Left cardiac atrium (tissue), 4 donors: ENCODE results near the gene HBP1. TPM values are rescaled to one million over a fixed set of nuclear protein-coding genes. Genes with fewer than 3 reads are reported as not detected.

Source experiments
- ATAC-seq, 2 donors: fragments of 200-7000 bp; cut with Tn5 transposase; one replicate each; pipeline ENCODE4 v1.9.1; 2020; ENCODE audit warnings: mild to moderate bottlenecking in 2 of 2, moderate library complexity in 2 of 2
- DNase-seq: peaks from one replicate; pipeline ENCODE4 v3.0.0-alpha.2; 2020
- intact Hi-C, 2 donors: fragments of 100-400 bp; cut with DNase I; formaldehyde crosslinking; loops; one replicate each; pipeline versions ENCODE4 v1.14.1 to v1.15.1; 2022 to 2023
- total RNA-seq, 2 donors: library from RNA; stranded (reverse); fragmentation: NEBNext Ultra II Directional; extraction: Animal tissue kit (Norgen Biotek cat#: 25700); gene quantifications; one replicate each; pipeline ENCODE4 v1.2.1, GENCODE V29; 2021
- donor health status: DM: no; HTN: yes; CAD: no.
- donor health status: DM: no; HTN: yes; CAD: no; lungs with severe emphysema.
- donor health status: DM: yes; HTN: yes; CAD: no.
- donor health status: Dilated cardiomyopathy.

HBP1 gene
- total RNA-seq, 2 donors from 2014 or later, result 31.7 to 58.8 TPM

DNA sequence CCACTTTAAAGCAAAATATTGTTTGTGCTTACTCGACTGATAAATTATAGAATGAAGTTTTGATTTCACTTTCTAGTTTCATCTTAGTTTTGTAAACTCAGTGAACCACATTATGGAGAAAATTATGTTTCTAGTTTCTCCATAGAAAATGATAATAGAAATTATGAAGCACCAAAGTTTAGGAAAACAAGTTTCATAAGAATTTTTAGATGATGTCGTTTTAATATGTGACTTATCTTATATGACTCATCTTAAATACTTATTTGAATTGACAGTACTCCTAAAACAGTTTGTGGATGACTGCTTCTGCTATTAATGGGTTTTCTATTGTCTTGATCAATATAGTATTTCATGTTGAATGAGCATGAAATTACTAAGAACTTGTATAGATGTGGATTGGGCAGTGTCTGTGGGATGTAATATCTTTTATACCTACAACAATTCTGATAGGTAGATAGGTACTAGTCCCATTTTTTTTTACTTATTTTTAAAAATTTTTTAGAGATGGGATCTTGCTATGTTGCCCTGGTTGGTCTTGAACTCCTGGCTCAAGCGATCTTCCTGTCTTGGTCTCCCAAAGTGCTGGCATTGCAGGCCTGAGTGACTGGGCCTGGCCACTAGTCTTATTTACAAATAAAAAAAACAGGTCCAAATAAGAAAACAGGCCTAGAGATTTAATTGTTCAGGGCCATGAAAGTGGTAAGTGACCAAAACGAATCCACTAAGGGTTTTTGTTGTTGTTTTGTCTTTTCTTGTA is 3.7 kb downstream of the HBP1 start:
- ATAC-seq (no peak), DNase-seq (no peak)
- intact Hi-C loops, result no loop called here

DNA sequence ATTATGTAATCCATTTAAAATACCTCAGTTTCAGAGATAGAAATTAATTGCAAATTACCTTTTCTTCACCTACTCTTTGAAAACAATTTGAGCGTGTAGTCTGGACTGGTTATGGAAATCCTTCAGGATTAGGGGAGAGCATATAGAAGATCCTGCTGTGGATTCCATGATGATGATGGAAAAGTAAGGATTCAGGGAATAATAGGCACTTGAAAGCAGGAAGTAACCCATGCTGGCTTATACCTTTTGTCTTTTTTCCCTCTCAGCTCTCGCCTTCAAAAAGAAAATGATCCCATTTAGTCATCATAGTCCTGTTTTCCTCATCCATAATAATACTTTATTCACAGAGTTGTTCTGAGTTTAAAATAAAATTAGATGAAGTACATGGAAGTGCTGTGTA is 4.4 kb downstream of the HBP1 start:
- ATAC-seq, result no peak
- DNase-seq, result no peak
- intact Hi-C loops, result no loop called here

DNA sequence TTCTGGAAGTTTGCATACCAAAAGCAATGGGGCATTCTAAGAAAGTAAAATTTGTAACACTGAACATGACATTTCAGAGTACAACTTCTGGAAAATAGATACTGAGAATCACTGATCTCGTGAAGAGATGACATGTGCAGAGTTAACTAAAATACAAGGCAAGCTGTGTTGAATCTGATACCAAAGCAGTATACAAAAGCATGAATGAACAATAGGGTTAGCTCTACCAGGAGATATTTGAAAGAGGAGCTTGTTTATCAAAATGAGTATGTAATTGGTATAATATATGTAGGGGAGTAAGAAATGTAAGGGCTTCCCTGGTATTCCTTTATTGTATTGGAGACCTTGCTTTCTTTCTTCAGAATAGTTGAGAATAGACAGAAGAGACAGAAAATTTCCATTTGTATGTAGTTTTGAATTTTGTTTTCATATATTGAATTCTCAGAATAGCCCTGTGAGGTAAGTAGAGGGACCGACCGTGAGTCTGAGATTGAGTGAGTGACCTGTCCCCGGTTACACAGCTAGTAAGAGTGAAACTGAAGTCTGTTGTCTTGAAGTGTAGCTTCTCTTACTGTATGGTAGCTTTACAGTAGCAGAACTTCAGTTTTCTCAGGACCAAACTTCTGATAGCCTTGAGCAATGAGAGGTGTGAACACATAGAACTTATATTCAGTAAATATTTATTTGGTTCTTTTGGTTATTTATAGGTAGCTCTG is 5.0 kb downstream of the HBP1 start:
- DNase-seq (no peak), ATAC-seq (no peak)
- intact Hi-C loops, result no loop called here

DNA sequence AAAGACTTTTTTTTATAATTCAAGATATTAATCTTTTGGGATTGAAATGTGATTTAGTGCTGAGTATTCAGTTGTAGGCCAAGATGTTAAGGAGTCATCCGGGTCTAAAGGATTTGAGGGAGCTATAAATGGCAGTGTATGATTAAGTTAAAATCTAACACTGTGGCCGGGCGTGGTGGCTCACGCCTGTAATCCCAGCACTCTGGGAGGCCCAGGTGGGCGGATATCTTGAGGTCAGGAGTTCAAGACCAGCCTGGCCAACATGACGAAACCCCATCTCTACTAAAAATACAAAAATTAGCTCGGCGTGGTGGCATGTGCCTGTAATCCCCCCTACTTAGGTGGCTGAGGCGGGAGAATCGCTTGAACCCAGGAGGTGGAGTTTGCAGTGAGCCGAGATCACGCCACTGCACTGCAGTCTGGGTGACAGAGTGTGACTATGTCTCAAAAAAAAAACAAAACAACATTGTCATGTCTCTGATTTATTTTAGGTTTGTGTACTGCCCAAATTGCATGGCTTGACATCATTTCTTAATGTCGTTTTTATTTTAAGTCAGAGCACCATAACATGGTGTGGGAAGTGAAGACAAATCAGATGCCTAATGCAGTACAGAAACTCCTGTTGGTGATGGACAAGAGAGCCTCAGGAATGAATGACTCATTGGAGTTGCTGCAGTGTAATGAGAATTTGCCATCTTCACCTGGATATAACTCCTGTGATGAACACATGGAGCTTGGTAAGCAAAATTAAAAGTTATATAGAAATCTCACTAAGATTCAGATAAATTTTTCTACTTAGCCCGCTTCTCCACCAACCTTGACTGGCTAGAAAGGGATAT is 10.7 kb downstream of the HBP1 start:
- DNase-seq, result no peak
- intact Hi-C loops, result no loop called here
- ATAC-seq, result peak in 1 of 2 donors; percentile 72

DNA sequence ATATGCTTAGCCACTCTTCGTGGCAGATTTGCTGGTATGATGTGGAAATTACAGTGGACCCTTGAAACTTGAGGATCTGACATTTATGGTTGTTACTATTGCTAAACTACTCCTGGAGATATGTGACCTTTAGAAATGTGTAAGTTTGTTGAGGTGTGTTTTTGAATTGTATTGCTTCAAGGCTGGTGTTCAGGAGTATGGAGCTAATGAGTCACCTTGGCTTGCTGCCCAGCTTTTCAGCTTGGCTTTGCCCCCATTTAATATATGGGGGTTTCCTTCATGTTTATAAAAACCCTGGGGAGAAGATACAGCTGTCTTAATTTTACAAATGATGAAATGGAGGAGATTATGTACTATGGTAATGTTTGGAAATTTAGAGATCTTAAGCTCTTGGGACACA is 11.6 kb downstream of the HBP1 start:
- ATAC-seq (peak; percentile 27 to 51), DNase-seq (peak; percentile 45)
- intact Hi-C loops, result no loop called here

DNA sequence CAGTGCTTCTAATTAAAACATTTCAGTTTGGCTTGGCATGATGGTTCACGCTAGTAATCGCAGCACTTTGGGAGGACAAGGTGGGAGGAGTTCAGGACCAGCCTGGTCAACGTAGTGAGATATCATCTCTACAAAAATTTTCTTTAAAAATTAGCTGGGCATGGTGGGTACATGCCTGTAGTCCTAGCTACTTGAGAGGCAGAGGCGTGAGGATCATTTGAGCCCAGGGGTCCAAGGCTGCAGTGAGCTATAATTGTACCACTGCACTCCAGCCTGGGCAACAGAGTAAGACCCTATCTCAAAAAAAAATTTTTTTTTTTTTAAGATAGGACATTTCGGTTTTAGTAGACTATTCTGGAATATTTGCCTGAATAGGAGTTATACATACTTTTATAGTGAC is 12.4 kb downstream of the HBP1 start:
- DNase-seq (no peak), ATAC-seq (no peak)
- intact Hi-C loops, result no loop called here

DNA sequence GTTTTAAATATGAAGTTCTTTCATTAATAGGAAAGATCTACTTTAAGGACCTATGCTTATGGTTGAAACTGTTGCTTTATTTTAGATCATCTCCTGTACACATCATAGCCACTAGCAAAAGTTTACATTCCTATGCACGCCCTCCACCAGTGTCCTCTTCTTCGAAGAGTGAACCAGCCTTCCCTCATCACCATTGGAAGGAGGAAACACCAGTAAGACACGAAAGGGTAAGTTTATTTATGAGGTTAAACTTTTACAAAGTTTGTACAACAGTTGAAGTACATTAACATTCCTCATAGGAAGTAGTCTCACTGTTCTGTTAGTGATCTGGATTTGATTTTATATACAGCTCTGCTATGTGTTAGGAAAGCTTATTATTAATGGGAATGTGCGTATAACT is 16.9 kb downstream of the HBP1 start:
- intact Hi-C loops, result no loop called here
- no peak for DNase-seq
- ATAC-seq, result no peak

DNA sequence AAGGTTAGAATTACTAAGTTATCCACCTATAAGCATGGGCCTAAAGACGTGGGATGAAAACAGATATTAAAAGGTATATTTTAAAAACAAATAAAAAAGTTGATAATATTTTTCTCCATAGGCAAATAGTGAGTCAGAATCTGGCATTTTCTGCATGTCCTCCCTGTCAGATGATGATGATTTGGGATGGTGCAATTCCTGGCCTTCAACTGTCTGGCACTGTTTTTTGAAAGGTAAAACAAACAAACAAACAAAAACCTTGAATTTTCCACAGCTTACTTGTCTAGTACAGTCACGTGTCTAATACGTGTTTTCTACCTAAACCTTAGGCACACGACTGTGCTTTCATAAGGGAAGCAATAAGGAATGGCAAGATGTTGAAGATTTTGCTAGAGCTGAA is 17.4 kb downstream of the HBP1 start:
- intact Hi-C loops, result no loop called here
- ATAC-seq (no peak), DNase-seq (no peak)

DNA sequence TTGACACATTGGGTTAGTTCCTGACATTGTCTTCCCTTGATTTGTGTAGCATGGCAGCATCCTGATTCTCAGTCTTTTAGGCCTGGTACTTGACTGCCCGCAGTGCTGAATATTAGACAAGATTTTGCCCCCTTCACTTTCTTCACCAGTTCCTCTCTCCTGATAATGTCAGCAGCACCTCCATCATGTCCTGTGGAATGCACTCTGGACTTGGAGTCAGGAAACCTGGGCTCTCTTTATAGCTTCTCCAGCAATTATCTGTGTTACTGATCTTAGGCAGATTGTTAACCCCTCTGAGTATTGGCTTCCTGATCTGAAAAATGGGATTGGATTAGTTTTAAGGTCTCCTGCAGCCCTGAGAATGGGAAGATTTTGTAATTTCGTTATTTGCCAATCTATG is 19.0 kb downstream of the HBP1 start:
- DNase-seq (no peak), ATAC-seq (no peak)
- intact Hi-C loops, result no loop called here

DNA sequence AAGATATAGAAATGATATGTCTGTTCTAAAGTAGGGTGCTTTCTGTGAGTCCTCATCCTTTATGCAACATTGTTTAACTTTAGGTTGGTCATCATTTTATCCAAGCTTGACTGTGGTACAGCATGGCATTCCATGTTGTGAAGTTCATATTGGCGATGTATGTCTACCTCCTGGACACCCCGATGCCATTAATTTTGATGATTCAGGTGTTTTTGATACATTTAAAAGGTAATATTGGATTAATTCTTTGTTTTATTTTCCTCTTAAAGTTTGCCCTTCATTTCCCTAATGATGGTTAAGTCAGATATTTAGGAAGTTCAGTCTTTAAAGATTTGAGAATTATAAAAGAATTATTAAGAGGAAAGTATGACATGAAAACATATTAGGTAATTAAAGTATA is 21.3 kb downstream of the HBP1 start:
- intact Hi-C loops, result loop anchor here in 1 of 2 donors (10.0 kb wide), 1 partner anchor 535 kb away; no protein-coding TSS in a partner anchor
- ATAC-seq (no peak), DNase-seq (no peak)

DNA sequence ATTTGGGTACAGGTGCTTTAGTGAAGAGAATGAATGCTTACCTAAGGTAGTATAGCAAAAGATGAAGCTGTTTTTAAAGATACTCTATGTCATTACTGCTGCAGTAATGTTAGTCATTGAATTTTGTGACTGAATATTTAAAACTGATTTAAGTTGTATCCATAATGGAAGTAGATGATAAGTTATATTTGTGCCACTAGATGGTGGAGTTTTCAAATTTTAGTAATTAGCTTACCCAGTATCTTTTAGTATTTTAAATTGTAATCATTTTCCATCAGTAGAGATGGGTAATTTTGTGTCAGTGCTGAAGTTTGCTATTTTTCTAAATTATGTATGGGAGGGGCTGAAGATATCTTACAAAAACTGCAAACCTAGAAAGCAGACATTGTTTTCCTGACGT is 25.2 kb downstream of the HBP1 start:
- intact Hi-C loops, result loop anchor here in 1 of 2 donors (10.0 kb wide), 1 partner anchor 531 kb away; no protein-coding TSS in a partner anchor
- ATAC-seq (no peak), DNase-seq (no peak)

DNA sequence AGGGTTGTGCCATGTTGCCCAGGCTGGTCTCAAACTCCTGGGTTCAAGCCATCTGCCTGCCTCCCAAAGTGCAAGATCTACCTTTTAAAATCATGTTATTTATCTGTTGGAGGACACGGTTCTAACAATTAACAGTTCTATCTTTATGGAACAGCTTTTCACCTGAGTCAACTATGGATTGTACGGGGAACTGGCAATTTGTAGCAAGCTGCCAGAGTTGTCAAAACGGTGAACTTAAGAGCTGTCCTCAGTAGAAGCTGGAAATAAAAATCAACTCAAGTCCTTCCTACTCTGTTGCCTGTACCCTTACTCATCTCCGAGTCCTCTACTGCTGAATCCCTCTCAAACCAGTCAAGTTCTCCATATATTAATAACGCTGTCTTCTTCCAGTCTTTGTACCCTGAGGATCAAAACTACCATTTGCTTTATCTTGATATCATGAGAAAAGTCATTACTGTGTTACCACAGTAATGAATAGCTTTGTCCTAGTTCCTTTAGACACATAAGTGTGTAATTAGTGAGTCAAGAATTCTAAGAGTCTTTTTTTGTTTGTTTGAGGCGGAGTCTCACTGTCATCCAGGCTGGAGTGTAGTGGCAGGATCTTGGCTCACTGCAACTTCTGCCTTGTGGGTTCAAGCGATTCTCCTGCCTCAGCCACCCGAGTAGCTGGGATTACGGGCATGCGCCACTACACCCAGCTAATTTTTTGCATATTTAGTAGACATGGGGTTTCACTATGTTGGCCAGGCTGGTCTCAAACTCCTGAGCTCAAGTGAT is 28.2 kb downstream of the HBP1 start:
- intact Hi-C loops, result loop anchor here in 1 of 2 donors (10.0 kb wide), 1 partner anchor 528 kb away; no protein-coding TSS in a partner anchor
- DNase-seq (no peak), ATAC-seq (no peak)

DNA sequence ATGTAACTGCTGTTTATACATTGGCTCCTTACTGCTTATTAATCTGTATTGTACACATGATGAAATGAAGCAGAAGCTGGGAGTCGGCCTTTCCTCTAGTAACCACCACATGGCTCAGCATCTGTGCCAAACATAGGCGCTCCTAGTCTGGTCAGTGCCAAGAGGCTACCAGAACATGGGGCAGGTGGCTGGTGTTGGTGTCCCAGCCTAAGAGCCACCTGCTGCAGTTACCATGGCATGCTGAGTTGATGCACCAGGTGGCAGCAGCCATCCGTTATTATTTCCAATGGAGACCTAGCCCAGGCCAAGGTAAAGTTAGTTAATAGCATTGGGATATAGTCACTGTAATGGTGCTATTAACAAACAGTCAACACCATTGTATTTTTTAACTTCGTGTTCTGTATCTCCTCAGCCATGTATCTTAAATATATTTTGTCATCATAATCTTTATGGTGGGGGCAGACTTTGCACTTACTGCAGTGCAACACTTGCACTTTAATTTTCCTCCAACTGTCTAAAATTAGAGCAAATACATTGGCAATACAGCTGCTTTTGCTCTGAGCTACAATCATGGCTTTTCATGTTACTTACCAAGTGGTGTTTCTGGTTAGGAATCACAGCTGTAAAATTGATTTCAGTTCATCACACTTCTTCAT is 33.1 kb downstream of the HBP1 start:
- peak; percentile 77 to 84 for ATAC-seq
- intact Hi-C loops, result loop anchor here in 1 of 2 donors (10.0 kb wide), 2 partner anchors 263 to 363 kb away; partner anchors contain the start of genes COG5 and DUS4L
- DNase-seq, result no peak

DNA sequence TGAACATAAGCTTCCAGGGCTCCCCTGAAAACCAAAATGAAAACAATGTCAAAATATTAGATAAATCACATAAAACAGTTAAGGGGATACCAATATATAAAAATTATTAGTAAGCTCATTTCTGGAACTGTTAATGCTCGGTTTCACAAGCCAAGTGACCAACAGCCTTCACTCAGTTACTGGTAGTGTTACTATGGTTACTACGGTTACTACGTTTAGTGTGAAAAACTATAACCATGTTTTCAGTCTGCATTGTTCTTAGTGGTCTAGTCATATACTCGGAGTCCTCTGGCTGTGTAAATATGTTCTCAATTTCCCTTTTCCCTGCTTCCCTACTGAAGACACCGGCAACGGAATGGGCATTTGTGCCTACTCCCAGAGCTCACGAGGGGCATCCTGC is 34.8 kb downstream of the HBP1 start:
- no peak for DNase-seq
- ATAC-seq, result no peak
- intact Hi-C loops, result loop anchor here in 1 of 2 donors (10.0 kb wide), 2 partner anchors 261 to 361 kb away; partner anchors contain the start of genes COG5 and DUS4L

DNA sequence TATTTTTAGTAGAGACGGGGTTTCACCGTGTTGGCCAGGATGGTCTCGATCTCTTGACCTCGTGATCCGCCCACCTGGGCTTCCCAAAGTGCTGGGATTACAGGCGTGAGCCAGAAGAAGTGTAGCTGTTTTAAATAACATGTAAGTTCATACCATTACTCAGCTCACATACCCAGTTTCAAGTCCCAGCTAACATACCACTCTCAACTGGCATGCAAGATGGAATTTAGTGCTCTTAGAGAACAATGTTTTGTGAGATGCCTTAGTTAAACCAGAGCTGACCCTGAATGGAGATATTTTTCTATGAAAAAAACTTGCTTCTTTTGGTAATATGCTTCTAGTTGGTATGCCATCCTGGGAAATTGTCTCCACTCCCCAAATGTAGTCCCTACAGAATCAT is 37.3 kb downstream of the HBP1 start:
- DNase-seq, result no peak
- intact Hi-C loops, result loop anchor here in 1 of 2 donors (10.0 kb wide), 2 partner anchors 259 to 359 kb away; partner anchors contain the start of genes COG5 and DUS4L
- no peak for ATAC-seq

DNA sequence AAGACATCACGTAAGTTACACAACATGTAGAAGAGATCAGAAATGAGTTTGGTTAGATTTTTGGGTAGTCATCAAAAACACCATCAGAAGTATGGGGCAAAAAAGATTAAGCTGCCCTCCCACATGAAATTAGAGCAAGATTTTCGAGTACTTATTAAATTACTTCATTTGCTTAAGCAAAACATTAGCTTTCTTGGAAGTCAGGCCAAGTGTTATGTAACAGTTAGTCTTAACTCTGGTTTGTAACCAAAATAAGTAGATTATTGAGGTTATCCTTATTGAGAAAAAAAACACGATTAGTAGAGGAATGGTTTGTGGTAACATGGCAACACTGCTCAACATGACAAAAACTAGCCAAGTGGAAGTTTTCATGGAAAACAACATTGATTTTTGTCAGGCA is 37.9 kb downstream of the HBP1 start:
- intact Hi-C loops, result loop anchor here in 1 of 2 donors (10.0 kb wide), 2 partner anchors 258 to 358 kb away; partner anchors contain the start of genes COG5 and DUS4L
- ATAC-seq (no peak), DNase-seq (no peak)

DNA sequence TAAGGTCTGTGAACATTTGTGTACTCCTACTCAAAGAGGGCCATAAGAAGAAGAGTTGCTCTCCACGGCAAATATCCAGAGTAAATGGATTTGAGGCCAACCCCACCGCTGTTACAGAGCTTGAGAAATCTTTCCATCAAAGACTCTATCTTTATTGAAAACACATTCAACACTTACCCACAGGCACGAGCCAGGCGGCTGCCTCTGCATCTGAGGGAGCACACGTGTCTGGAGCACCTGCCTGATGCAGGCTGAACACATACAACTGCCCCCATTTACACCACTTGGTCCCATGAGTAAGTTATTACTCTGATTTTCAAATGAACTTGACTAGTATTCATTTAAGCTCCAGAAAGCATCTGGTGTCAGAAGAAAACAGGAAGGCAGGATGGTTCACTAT is 38.7 kb downstream of the HBP1 start:
- no peak for DNase-seq
- intact Hi-C loops, result loop anchor here in 1 of 2 donors (10.0 kb wide), 2 partner anchors 257 to 357 kb away; partner anchors contain the start of genes COG5 and DUS4L
- no peak for ATAC-seq

DNA sequence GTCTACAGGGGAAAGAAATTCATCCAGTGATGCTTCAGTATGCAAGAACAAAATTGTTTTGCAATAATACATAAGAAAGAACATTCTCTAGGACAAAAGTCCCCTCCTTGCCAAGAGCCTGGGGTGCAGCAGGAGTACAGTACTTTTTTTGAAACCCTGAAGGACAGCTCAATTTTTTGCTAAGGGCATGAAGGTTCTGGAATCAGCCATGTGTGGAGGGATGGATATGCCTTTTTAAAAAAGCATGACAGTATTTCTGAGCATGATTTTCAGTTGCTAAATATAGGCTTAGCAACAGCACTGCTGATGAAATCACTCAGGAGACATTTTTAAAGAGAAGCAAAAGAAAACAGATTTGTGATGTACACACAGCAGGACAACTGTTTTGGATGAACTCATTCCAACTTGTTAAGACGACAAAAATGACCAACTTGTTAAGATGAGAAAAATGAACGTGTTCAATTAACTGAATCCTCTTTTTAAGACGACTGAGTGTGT is 39.3 kb downstream of the HBP1 start:
- DNase-seq (no peak), ATAC-seq (peak; percentile 50 to 56)
- intact Hi-C loops, result loop anchor here in 1 of 2 donors (10.0 kb wide), 2 partner anchors 257 to 357 kb away; partner anchors contain the start of genes COG5 and DUS4L
